ENCODE results near the gene TUFT1.

- TF ChIP-seq CTCF (IDR thresholded peaks at IDR 0.05): no peak
- TF ChIP-seq POLR2AphosphoS5 (IDR thresholded peaks at IDR 0.05; ENCODE audit: insufficient read depth in 1 of 2, low read depth in 1 of 2): peak in 1 of 2 donors; percentile 34
Measured at GRCh38 chr1:151584278-151584677, 44.2 kb downstream of the TUFT1 start.

All from vagina (tissue), 2 donors.